Measurements from ENCODE around the gene OLFML2B.
"Not testable (repeated sequence)": the region's sequence is repeated elsewhere in the genome, so short reads cannot be mapped to it uniquely, and the experiment has no call there.

OLFML2B gene

DNA sequence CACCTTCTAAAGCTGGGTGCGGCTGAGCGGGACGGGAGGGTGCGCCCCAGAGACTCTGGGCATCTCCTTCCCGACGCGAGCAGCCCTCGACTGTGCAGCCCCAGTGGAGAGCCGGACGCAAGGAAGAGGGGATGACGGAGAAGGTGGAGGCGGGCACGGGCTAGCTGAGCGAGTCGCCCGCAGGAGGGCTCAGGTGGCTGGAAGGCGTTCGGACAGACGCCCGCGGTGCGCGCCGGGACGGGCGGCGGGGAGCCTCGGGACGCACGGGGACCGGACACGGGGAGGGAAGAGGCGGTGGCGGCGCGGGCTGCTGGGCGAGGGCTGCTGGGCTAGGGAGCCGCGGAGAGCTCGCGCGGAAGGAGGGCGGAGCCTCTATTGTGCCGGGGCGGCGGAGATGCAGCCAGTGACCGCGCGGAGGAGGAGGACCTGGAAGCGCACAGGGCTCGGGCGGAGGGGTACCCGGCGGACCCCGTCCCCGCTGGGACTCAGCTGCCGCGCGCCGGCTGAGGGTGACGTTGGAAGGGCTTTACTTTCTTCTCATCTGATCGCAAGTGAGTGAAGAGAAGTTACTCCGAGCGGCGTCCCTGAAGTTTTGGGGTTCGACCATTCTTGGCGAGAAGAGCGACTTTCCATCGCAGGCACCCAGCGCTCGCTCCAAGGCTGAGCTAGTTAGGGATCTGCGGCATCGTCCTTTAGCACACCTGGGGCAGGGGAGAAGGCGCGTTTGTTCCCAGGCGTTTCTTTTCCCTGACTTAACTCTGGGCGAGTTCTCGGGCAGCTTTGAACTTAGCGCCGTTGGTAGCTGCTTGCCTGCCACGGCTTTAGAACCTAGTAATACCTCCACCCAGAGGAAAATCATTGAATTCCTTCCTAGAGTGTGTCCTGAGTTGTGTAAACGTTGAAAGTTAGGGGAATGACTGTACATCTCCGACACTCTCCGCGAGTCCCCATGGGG, at the start of gene OLFML2B:
Gene OLFML2B (minus strand): TSS at position 323 of the 955 bp plus-strand sequence. CDS start 439 bp downstream, outside the sequence.
- peak; percentile 40 for DNase-seq

DNA sequence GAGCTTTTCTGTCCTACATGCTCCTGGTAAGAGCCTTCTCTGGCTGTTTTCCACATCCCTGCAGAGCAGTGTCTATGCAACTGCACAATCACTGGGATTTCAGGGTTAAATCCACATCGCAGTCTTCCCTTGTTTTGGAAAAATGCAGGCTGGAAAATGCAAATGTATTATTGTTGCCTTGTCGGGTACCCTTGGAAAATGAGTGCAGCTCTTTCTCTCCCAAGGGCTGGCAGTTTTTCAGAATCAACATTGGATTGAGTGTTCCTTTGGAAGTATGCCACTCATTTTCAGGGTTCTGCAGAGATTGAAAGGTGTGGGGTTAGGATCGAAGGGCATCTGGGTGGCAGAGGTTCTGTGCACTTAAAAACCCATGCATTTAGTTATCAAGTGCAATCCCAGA, 49.1 kb upstream of the OLFML2B start:
- DNase-seq, result no peak

DNA sequence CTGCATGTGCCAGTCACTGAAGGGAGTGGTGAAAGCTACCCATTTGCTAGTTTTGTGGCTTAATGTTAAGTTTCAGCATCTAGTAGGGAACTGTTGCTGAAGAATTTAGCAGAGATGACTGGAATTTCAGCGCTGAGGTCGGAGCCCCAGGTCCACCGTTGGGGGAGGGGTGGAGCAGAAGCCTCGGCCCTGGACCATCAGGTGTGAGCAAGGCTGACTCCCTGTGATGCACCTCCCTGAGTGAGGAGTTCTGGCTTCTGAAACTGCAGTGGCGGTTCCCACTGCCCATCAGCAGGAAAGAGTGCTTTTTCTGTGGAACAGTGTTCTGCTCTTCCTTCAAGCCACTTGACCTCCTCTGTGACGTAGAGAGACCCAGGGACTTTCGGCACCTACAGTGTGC, 47.2 kb upstream of the OLFML2B start:
- no peak for DNase-seq

DNA sequence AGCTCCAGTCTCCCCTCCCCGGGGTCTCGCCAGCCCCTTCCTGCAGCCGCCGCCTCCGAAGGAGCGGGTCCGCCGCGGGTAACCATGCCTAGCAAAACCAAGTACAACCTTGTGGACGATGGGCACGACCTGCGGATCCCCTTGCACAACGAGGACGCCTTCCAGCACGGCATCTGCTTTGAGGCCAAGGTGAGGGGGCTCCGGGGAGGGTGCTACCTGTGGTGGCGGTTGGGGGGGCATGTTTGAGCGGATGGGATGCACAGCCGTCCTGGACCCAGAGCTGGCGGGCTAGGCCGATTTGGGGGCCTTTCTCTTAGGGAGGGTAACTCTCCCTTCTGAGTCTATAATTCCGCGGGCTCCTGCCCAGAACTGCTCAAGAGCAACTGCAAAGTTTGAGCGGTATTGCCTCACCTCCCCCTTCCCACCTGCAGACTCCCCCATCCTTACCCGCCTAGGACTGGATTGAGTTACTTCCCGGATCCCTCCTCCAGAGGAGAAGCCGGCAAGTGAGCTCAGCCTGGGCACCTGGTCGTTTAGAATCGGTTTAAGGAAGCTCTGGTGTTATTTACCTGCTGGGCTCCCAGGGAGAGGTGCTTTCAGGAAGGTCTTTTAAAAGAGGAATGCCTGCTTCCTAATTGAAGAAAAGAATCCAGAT, 46.6 kb upstream of the OLFML2B start:
- DNase-seq, result no peak

DNA sequence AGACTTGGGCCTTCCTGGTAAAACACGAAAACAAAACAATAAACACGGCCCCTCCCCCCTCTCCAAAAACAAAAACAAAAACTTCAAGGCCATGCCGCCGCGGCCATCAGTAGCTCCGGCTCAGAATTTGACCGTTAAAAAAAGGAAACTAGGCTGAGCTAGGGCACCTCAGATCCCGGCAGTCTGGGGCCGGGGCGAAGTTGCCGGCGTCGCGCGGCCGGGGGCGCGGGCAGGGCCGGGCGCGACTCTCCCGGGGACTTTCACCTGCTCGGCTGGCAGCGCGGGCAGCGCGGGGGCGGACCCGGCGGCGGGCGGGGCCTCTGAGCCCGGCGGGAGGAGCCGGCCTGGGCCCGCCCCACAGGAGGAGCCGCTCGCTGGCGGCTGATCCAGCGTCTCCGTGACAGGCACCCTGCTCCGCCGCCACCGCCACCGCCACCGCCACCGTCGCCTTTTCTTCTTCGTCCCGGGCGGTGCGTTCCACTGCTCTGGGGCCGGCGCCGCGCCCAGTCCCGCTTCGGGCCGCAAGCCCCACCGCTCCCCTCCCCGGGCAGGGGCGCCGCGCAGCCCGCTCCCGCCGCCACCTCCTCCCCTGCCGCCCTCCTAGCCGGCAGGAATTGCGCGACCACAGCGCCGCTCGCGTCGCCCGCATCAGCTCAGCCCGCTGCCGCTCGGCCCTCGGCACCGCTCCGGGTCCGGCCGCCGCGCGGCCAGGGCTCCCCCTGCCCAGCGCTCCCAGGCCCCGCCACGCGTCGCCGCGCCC, 45.8 kb upstream of the OLFML2B start, which contains the start of gene NOS1AP:
Gene NOS1AP (plus strand): TSS at position 358 of the 760 bp plus-strand sequence. CDS start 487 bp downstream, outside the sequence.
- peak; percentile 77 for DNase-seq

DNA sequence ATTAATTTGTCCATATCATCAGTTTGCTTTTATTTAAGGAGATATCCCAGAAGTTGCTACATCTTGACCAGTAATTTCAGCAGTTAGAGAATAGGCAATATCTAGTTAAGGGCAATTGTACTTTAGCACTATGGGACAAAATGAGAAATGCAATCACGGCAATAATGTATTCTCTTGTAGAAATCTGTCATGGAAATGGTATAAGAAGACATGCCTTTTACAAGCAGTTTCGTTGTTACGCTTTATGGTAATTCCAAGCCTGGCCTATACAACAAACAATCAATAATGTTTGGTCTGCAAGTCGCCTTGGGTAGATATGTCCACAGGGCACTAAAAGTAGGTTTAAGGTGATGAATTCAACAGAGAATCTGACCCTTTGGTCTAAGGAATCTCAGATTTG, 44.6 kb upstream of the OLFML2B start:
- no peak for DNase-seq

DNA sequence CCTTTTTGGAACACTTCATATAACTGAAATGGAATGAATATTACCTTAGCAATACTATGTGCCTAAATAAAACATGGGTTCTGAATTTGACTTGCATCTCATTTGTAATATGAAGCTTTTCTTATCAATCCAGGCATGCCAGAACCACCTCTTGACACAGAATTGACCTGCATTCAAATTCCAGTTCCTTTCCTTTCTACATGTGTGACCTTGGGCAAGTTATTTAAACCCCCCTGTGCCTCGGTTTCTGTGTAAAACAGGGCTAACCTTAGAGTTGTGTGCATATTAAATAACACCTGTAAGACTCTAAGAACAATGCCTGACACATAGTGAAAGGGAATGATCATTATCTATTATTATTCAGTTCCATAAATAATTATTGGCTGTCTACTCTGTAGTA, 43.8 kb upstream of the OLFML2B start:
- no peak for DNase-seq

DNA sequence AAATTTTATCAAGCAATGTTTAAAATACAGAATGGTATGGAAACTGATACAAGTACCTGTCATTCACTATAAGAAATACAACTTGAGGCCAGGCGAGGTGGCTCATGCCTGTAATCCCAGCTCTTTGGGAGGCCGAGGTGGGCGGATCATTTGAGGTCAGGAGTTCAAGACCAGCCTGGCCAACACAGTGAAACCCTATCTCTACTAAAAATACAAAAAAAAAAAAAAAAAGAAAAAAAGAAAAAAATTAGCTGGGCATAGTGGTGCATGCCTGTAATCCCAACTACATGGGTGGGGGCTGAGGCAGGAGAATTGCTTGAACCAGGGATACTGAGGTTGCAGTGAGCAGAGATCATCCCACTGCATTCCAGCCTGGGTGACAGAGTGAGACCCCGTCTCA, 43.2 kb upstream of the OLFML2B start:
- not testable (repeated sequence) for DNase-seq

DNA sequence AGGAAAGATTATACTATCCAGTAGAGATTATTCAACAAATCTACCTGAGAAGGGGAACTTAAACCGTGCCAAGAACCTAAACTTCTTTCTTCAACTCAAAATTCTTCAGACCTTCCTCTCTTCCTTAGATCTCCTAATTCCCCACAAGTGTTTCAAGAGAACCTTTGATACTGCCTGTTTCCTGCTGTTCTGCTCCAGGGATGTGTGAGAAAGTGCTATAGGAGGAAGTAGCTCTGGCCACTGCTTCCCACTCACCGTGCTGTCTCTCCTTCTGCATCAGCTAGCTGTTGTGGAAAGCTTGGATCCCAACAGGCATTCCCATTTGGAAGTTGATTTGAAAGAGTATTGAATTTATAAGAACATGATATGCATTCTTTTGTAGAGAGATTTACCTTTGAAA, 41.3 kb upstream of the OLFML2B start:
- no peak for DNase-seq

DNA sequence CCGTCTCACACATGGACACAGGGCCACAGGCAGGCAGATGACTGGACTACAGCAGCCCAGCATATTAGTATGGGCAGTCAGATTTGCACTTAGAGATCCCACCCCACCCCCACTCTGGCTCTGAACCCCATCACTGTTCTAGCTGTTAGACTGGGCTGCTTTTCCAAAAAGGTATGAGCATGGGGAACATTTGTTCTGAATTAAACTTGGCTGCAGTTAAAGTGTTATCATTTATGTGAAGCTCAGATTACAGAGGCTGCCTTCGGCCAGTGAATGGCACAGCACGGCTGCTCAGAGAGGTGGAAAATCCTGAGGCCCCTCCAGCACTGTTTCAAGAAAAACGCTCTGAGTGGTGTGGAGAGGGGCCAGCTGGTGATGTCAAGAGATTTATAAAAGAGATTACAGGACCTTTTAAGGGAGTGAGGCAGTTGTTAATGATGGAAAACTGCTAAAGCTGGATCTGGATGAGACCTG, 38.9 kb upstream of the OLFML2B start:
- DNase-seq, result no peak

DNA sequence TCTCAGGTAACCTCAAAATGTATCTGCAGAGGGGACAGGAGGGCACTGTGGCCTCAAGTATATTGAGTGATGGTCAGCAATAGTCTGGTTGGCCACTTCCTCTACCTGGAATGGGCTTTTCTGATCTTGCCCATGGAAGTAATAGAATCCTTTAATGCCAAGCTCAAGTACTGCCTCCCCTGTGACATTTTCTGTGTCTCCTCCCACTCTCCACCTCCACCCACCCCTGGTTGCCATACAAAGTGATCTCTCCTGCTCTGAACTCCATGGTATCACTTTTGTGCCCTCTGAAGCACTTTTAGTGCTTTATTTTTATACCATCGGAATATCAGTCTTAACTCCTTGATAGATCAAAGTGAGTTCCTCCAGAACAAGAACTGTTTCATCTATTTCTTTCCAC, 36.6 kb upstream of the OLFML2B start:
- DNase-seq, result no peak

DNA sequence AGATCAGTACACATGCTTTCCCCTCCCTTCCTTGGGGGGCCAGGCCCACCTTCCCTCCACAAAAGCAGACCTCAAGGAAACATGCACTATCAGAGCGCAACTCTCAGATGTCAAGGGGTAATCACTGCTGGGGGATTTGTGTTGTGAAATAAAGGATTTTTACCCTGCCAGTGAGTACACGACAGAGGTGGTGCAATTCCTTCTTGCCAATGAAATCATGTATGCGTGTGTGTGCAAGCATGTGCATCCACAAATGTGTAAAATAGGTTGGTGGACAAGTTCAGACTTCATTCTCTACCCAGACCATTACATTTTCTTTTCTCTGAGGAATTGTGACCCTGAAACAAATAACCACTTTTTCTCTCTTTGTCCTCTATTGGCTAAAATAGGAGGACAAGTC, 36.1 kb upstream of the OLFML2B start:
- no peak for DNase-seq

DNA sequence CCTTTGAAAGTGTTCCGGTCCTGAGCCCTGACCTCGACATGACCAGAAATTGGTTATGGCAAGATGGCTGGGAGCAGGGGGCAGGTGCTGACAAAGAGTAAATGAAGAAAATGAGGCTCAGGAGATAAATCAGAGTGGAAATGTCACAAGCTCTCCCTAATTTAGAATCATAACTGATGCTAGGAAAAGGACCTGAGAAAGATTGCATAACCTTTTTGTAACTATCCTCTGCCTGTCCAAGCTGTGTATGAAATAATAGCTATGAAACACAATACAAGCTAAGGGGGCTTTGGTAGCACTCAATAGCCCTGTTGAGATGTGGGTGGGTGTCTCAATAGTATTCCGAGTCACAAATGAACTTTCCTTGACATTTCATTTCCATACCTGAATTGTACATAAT, 32.9 kb upstream of the OLFML2B start:
- DNase-seq, result no peak

DNA sequence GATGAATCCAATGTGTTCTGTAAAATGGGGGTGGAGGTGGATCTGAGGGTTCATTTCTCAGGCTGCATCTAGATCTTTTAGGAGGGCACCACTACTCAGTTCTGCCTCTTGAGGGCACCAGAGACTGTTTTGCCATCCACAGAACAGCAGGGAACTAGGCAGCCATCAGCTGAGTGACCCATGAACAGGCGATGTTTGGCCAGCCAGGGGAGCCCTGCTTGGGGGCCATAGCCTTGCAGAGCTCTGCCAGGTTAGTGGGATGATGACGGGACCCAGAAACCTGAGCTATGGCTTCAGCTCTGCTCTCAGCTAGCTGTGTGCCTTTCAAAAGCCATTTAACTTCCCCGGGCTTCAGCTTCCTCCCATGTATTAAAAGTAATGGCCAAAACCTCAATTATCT, 32.4 kb upstream of the OLFML2B start:
- DNase-seq, result peak; percentile 30

DNA sequence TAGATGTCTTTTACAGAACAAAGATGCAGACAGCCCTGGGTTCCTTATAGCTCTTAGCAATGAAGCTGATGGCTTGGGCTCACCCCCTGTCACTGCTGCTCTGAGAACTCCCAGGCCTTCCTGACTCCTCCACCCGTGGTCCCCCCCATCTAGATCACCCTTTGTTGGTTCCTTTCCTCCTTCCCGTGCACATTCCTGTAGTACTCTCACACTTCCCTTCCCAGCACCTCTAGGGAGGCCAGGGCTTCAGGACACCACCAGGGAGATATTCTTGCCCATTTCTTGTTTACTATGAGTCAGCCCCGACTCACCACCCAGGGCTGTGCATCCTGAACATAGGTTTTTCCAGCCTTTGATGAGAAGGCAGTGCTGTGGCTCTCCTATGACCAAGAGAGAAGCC, 31.4 kb upstream of the OLFML2B start:
- DNase-seq, result no peak

DNA sequence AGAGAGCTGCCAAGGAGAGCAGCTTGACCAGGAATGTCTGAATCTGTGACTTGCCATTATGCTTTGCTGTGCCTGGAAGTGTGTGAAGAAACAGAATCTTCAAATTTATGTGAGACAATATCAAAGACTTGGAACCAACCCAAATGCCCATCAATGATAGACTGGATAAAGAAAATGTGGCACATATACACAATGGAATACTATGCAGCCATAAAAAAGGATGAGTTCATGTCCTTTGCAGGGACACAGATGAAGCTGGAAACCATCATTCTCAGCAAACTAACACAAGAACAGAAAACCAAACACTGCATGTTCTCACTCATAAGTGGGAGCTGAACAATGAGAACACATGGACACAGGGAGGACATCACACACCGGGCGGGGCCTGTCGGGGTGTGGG, 30.3 kb upstream of the OLFML2B start:
- not testable (repeated sequence) for DNase-seq

DNA sequence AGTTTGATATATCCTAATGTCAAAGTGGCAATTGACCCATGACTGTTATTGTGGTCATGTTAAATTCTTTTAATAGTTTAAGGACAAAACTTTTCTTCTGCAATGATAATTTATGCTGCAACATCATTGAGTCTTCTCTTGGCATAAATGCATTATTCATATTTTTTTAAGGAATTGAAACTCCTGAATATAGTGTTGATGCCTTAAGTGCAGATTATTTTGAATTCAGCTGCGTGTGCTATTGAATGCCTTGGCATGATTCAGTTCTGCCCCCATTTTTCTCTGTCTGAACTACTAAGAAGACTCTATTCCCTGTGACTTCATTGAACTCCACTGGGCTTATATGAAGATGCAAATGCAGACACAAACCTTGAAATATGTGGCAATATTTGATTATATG, 23.3 kb upstream of the OLFML2B start:
- DNase-seq, result no peak

DNA sequence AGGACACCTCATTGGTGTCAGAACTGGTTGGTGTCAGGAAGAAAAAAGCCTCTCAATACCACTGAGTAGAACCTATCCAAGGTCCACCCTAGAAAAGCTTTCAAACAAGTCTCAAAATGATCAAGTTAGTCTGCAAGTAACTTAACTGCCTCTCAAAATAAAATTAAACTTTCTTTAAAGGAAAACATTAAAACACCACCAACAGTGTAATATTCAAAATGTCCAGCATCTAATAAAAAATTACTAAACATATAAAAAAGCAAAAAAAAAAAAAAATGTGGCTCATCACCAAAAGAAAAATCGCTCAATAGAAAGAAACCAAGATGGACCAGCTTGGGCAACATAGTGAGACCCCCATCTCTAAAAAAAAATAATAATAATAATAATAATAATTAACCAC, 18.7 kb upstream of the OLFML2B start:
- DNase-seq, result no peak

DNA sequence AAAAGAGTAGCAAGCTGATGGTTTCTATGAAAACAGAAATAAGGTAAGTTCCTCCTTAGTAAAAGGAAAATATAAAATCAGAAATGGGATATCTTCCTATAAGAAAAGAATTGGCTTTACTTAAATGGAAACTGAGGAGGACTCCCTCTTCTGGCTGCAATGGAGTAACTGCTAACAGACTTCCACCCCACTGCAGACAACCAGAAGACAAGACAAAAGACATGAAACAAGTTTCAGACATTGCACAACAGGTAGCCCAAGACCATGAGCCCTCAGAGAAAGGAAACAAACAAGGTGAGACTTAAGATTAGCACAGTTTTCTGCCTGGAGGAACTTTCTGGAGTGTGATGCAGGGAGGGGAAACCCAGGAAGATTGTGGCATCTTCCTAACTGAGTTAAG, 17.0 kb upstream of the OLFML2B start:
- no peak for DNase-seq

DNA sequence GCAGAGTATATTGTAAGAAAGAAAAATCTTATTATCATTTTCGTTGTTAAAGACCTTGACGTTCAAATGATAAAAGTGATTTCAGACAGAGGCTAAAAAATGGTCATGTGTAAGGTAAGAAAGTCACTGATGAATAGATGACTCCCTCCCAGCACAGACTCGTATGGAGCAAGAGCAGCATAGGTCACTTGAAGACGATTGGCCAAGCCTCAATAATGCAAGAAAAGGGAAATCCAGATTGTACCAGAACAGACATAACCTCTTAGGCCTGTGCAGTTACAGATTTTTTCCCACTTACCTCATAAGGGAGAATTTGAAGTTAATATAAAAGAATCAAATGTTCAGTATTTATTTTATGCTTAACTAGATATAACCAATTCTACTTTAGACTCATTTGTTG, 16.3 kb upstream of the OLFML2B start:
- DNase-seq, result no peak

DNA sequence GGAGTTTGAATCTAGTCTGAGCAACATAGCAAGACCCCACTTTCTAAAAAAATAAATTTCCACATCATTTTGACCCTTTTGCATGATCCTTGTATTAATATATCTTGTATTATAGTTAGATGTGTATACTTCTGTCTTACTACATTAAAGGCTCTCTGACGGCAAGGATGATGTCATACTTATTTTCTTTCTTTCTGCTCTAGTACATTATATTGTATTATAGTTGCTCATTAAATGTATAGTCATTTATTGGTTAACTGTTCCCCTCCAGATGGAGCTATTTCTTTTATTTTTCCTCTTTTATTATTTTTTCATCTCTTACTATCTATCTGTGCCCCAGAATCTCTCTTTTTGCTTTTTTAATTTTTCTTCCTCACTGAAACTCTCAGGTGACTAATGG, 15.0 kb upstream of the OLFML2B start:
- no peak for DNase-seq

DNA sequence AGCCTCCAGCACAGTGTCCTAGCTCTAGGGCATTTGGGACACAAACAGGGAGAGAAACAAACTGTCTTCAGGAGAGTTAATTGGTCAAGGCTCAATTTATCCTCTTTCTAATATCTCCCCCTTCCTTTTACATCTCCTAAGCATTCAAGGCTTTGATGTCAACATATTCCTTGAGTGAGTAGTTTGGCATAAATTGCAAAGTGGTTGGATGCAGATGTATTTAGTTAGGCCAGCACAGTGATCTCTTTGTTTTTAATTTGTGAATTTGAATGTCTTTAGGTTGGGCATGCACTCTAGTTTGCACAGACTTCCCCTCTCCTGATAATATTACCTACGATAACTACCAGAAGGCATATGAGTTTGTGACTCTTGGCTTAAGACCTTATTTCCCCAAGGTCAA, 12.5 kb upstream of the OLFML2B start:
- no peak for DNase-seq

DNA sequence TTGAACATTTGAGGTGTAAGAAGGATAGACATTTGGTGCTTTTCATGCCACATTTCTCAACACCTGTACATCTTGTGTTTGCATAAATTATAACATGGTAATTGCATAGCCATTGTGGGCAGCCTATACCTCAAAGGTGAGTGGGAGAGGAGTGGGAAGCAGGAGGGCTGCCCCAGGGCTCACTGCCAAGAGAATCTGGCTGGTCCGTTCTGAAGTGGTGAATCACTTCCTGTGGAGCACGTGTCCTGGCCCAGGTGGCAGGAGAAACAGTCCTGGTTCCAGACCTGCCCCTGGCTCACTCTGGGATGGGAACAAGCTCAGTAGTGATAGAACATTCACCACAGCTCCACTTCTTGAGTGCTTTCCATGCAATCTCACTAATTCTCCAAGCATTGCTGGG, 11.6 kb upstream of the OLFML2B start:
- DNase-seq, result peak; percentile 9

Measured in stimulated activated CD4-positive, alpha-beta T cell treated with anti-CD3 and anti-CD28 coated beads, Interleukin-1b, Interleukin-23, amount 100 ng/mL, for 48 hours (primary cell).